Esophagus muscularis mucosa (tissue), 4 donors: ENCODE results near the gene LMAN1. TPM values are rescaled to one million over a fixed set of nuclear protein-coding genes. Genes with fewer than 3 reads are reported as not detected.

ENCODE experiments used
- DNase-seq: peaks from one replicate; pipeline ENCODE4 v3.0.0-alpha.2; 2017; ENCODE audit errors: extremely low spot score
- H3K27ac ChIP-seq, 4 donors: fragments of 200-600 bp; sonication (generic); replicated peaks in 1 of 4; 1 replicate in 3 of 4; 2 replicates in 1 of 4; pipeline ENCODE4 v1.5.1; 2016 to 2019; ENCODE audit warnings: mild to moderate bottlenecking in 1 of 4
- H3K27me3 ChIP-seq, 4 donors: fragments of 200-600 bp; sonication (generic); one replicate each; pipeline versions ENCODE4 v1.5.1 to v1.6.0; 2016 to 2019
- H3K36me3 ChIP-seq, 4 donors: fragments of 200-600 bp; sonication (generic); one replicate each; pipeline ENCODE4 v1.5.1; 2016 to 2019
- H3K4me1 ChIP-seq, 4 donors: fragments of 200-600 bp; sonication (generic); one replicate each; pipeline ENCODE4 v1.5.1; 2016 to 2019
- H3K4me3 ChIP-seq, 4 donors: fragments of 200-600 bp; sonication (generic); 1 replicate in 2 of 4; 2 replicates in 2 of 4; pipeline ENCODE4 v1.5.1; 2016 to 2019; ENCODE audit warnings: mild to moderate bottlenecking in 4 of 4, moderate library complexity in 1 of 4
- H3K9me3 ChIP-seq, 4 donors: fragments of 200-600 bp; sonication (generic); 1 replicate in 3 of 4; 2 replicates in 1 of 4; pipeline ENCODE4 v1.5.1; 2016 to 2019
- EP300 ChIP-seq: sonication (generic); formaldehyde crosslinking; IDR thresholded peaks from one replicate; pipeline ENCODE4 v1.6.1; 2017; ENCODE audit warnings: antibody characterized with exemption
- POLR2A ChIP-seq: fragments of 450-650 bp; IDR thresholded peaks from one replicate; pipeline ENCODE4 v1.6.1; 2017; ENCODE audit warnings: antibody characterized with exemption, moderate library complexity, mild to moderate bottlenecking, low read depth
- POLR2AphosphoS5 ChIP-seq, 2 donors: sonication (generic); formaldehyde crosslinking; IDR thresholded peaks; one replicate each; pipeline ENCODE4 v1.6.1; 2017; ENCODE audit warnings: antibody characterized with exemption in 2 of 2
- WGBS: methylation state at CpG from one replicate; pipeline ENCODE4 v1.1.5; 2018; 5-methylcytosine and 5-hydroxymethylcytosine counted together
- intact Hi-C: fragments of 100-400 bp; cut with DNase I; formaldehyde crosslinking; loops from one replicate; pipeline ENCODE4 v1.15.1; 2023
- total RNA-seq, 4 donors: library from RNA; depleted of rRNA; stranded (reverse); fragments of >200 nt; gene quantifications; one replicate each; pipeline versions ENCODE4 v1.1.0 to v1.2.1, GENCODE V29; 2016
- TF ChIP-seq, protein P1 (sequence below), 3 experiments: fragments of 200-600 bp in 2 of 3; fragments of 450-650 bp in 1 of 3; sonication (generic) in 2 of 3; IDR thresholded peaks; one replicate each; pipeline ENCODE4 v1.5.1; 2017 to 2019; ENCODE audit warnings: antibody characterized with exemption in 3 of 3, mild to moderate bottlenecking in 2 of 3, moderate library complexity in 1 of 3

LMAN1 gene
- total RNA-seq, 4 donors from 2014 or later = 51.8 to 61.4 (median 55.3) TPM

DNA sequence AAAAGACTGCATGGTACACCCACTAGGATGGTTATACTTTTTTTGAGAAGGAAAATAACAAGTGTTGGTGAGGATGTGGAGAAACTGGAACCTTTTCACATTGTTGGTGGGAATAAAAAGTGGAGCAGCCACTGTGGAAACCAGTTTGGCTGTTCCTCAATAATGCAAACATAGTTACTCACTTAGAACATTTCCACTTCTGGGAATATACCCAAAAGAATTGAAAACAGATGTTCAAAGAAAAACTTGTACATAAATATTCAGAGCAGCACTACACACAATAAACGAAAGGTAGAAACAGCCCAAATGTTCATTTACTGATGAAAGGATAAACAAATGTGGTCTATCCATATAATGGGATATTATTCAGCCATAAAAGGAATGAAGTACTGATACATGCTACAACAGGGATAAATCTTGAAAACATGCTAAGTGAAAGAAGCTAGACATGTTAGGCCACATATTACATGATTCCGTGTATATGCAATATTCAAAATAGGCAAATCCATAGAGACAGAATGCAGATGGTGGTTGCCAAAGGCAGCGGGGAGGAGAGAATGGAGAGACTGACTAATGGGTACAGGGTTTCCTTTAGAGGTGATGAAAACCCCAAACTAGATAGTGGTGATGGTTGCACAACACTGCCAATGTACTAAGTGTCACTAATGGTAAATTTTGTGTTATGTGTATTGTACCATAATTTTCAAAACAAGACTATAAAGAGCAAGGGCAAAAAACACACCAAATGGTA, 20.9 kb upstream of the LMAN1 start:
- no peak for DNase-seq
- no peaks in the 10 kb centered on the region for H3K4me1 ChIP-seq
- no peak overlapping the region for H3K4me3 ChIP-seq
- H3K27me3 ChIP-seq = no peaks in the 10 kb centered on the region
- no peaks in the 10 kb centered on the region for H3K9me3 ChIP-seq
- H3K36me3 ChIP-seq = no peaks in the 10 kb centered on the region
- TF ChIP-seq, protein P1, sequence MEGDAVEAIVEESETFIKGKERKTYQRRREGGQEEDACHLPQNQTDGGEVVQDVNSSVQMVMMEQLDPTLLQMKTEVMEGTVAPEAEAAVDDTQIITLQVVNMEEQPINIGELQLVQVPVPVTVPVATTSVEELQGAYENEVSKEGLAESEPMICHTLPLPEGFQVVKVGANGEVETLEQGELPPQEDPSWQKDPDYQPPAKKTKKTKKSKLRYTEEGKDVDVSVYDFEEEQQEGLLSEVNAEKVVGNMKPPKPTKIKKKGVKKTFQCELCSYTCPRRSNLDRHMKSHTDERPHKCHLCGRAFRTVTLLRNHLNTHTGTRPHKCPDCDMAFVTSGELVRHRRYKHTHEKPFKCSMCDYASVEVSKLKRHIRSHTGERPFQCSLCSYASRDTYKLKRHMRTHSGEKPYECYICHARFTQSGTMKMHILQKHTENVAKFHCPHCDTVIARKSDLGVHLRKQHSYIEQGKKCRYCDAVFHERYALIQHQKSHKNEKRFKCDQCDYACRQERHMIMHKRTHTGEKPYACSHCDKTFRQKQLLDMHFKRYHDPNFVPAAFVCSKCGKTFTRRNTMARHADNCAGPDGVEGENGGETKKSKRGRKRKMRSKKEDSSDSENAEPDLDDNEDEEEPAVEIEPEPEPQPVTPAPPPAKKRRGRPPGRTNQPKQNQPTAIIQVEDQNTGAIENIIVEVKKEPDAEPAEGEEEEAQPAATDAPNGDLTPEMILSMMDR (IDR thresholded peaks at IDR 0.05) = no peak
- TF ChIP-seq POLR2AphosphoS5 (IDR thresholded peaks at IDR 0.05) = no peak
- intact Hi-C loops = no loop called here
- H3K27ac ChIP-seq = no peak overlapping the region
- 88% methylated on average over 3 of the region's 3 CpGs for WGBS

DNA sequence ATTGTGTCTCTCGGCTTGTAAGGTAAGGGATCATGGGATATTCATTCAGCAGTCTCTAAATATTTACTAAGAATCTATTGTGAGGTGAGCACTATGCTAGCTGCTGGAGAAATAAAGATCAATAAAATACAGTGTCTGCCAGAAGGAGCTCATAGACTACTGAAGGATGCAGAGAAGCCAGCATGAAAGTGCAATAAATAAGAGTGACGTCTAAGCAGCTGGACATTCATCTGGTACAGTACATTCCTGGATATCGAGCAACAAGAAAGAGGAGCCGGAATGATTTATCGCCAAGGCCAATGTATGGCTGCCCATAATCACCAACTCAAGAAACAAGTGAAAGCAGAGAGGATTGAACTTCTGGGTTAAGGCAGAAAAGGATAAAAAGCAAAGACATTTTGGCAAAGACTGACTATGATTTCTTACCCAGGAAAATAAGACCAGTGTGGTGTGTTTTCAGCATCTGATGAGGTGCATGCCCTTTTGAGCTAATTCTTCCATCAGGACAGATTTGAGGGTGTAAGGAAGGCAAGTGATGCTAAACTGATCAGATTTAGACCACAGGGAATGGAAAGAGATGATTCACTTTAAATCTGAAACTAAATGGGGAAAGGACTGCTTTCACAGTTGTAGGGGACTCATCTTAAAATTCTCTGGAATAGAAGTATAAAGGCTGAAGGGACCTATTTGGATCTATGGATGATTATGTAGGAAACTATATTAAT, 18.7 kb upstream of the LMAN1 start:
- DNase-seq = no peak
- H3K27me3 ChIP-seq = no peaks in the 10 kb centered on the region
- no peaks in the 10 kb centered on the region for H3K36me3 ChIP-seq
- H3K27ac ChIP-seq = no peak overlapping the region
- WGBS = 55% methylated on average over 5 of the region's 5 CpGs
- intact Hi-C loops = no loop called here
- H3K4me1 ChIP-seq = no peaks in the 10 kb centered on the region
- H3K4me3 ChIP-seq = no peak overlapping the region
- no peaks in the 10 kb centered on the region for H3K9me3 ChIP-seq
- TF ChIP-seq, protein P1 (IDR thresholded peaks at IDR 0.05) = no peak
- no peak for TF ChIP-seq EP300
- no peak for TF ChIP-seq POLR2AphosphoS5 (IDR thresholded peaks at IDR 0.05)
- TF ChIP-seq POLR2A = no peak

DNA sequence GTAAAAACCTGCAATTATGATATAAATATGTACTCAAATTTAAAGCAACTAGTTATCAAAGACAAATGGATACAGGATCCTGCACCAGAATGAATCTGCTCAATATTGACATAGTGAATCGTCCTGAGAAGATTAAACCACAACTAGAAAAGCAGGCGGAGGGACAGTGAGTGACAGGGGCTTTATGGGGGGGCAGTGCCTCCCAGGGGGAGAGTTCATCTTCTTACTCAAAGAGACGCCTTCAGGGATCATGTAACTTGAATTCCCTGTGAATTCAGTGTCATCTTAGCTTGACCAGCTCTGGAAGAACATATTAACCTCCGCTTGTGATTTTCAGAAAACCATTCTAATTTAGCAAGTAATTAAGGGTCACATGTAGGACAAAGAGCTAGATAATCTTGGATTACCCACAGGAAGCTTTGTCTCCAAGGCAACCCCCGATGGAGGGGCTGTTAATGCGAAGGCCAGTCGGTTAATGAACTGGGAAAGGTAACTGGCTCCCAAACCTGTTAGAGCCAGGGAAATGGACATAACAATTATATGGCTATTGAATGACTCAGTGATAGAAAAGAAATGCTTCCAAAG, 17.4 kb upstream of the LMAN1 start:
- 60% methylated on average over 7 of the region's 7 CpGs for WGBS
- intact Hi-C loops = no loop called here
- Histone ChIP-seq H3K4me3 (no peak overlapping the region), H3K4me1 (no peaks in the 10 kb centered on the region), H3K36me3 (no peaks in the 10 kb centered on the region), H3K9me3 (no peaks in the 10 kb centered on the region), H3K27ac (no peak overlapping the region), H3K27me3 (no peaks in the 10 kb centered on the region)
- DNase-seq = no peak
- TF ChIP-seq POLR2AphosphoS5 (IDR thresholded peaks at IDR 0.05) (no peak), EP300 (no peak), POLR2A (no peak)
- TF ChIP-seq, protein P1 (IDR thresholded peaks at IDR 0.05) = no peak

- Histone ChIP-seq H3K4me3 (no peak overlapping the region), H3K4me1 (no peaks in the 10 kb centered on the region), H3K36me3 (no peaks in the 10 kb centered on the region), H3K27me3 (no peaks in the 10 kb centered on the region), H3K27ac (no peak overlapping the region), H3K9me3 (no peaks in the 10 kb centered on the region)
- no peak for DNase-seq
- WGBS = 55% methylated on average over 3 of the region's 3 CpGs
- intact Hi-C loops = no loop called here
- no peak for TF ChIP-seq POLR2A
- TF ChIP-seq, protein P1 (IDR thresholded peaks at IDR 0.05) = no peak
- TF ChIP-seq POLR2AphosphoS5 (IDR thresholded peaks at IDR 0.05) = no peak
- TF ChIP-seq EP300 = no peak
Measured at GRCh38 chr18:59374128-59374527, 15.1 kb upstream of the LMAN1 start.
